GM21367 (cell line): ENCODE measurements around the gene PABPC1L.

Experiments used
- ATAC-seq: cut with Tn5 transposase; IDR thresholded peaks from one replicate; pipeline ENCODE4 v1.9.1; 2021; ENCODE audit not compliant: unreplicated experiment

Gene PABPC1L

DNA sequence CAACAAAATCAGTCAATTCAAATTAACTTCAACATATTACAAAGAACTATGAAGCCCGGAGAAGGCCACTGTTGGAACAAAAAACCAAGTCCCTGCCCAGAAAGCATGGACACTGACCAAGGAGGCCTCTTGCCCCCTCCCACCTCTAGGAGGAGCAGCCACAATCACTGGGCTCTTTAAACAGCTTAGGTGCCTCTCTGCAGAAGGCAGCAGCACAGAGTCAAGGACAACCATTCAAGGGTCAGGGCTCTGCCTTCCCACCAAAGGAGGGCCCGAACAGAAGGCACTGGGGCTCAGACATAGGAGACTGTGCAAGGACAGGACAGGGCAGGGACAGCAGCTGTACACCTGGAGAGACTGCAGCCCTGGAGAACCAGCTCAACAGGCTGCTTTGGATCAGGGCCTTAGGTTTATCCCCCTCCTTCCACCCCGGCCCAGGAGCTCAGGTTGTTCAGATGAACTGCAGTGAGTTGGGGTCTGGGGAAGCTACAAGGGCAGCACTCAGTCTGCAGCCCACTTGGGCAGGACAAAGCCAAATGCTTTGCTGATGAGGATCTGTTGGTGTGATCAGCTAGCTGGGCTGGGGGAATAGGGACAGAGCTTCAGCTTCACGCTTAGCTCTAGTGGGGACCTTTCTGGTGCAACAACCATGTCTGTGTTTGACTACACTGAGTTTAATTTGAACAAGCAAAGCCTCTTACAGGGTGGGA lies 32.6 kb downstream of the PABPC1L start:
- ATAC-seq, result no peak

DNA sequence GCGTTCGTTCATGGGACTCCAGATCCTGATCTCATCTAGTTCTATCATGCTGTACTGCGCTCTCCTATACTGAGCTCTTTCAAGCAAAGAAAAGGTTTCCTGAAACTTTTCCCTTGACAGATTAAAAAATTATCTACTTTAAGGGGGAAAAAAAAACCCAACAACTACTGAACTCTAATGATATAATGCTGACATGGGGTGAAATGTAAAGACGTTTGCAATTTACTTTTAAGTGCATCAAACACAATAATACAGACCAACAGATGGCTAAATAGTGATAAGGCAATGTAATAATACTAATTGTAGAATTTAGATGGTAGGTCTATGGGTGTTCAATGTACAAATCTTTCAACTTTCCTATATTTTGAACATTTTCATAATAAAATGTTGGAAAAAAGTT lies 34.0 kb downstream of the PABPC1L start:
- ATAC-seq, result no peak

GRCh38 chr20:44945261-44945660 lies 35.4 kb downstream of the PABPC1L start:
- ATAC-seq, result no peak

DNA sequence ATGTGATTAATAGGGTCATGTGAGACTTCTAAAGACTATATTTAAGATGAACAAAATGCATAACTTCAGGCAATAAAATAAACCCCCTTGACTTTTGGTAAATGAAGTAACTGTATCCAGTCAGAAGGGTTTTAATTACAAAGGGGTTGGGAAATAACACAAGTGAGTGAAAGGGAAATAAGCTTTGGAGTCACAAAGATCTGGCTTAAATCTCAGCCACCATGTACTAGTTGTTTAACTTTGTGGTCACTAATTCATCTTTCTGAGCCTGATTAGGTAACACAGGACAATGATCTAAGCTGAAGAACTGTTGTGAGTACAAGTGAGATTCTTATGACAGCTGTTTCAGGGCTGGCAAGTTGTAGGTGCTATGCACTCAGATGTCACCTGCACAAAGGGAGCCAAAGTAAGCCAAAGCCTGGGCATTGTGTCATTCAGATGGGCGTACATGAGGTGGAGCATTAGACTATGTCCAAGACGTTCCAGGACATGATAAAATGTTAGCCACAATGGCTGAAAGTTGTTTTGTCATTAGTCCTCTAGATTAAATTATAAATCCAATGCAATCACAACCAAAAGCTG lies 36.5 kb downstream of the PABPC1L start:
- ATAC-seq, result no peak

GRCh38 chr20:44948107-44948506 lies 38.2 kb downstream of the PABPC1L start:
- ATAC-seq, result no peak

- no peak for ATAC-seq
These were observed 38.7 kb downstream of the PABPC1L start for GRCh38 chr20:44948513-44948912.

- ATAC-seq, result no peak
These were observed 40.5 kb downstream of the PABPC1L start for GRCh38 chr20:44950368-44950767.

DNA sequence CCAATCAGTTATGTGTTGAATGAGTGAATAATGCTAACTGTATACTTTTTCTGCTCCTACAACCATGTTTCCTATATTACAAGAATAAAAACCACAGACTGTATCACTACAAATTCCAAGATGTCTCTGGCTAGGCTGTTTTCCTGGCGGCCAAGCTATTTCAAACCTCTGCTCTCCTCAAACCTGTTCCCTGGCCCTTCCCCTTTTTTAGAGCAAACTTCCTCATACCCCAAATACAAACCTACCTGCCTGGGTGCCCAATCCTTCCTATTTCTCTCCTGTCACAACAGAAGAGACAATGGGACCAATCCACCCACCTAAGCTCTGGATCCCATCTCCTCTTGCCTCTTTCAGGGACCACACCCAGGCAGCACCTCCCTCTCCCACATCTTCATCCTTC lies 42.9 kb downstream of the PABPC1L start:
- no peak for ATAC-seq

- ATAC-seq, result no peak
These were observed 44.4 kb downstream of the PABPC1L start for GRCh38 chr20:44954211-44954610.

DNA sequence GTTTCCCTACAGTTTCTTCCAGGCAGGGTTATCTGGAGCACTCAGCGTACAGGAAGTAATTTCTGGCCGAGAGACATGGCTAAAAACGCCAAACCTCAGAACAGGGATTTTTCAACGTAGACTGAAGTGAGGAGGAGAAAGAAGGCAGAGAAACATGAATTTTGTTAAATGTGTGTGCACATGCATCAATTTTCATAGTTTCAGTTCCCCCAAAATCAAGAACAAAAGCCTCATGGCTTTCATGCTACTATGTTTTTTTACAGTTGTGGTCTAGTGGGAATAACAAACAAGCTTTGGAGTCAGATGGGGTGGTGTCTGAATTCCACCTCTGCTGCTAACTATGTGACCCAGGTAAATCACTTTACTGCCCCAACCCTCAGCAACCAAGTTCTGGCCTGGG lies 45.4 kb downstream of the PABPC1L start:
- ATAC-seq, result no peak

DNA sequence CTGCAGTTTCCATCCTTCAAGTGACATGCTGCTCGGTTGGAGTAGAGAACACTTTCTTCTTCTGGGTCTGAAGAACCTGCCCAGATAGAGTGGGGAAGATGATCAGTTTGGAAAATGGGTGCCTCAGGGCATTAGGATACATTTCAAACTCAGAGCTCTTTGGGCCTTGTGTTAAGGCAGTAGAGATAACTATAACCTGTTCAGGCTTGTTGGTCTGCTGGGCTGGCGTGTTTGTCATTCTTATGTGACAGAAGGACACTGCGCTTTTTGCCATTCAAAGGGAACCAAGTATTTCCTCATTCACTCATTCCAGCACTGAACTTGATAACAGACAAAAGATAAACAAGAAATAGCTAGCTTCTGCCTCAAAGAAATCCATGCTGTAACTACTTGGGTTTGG lies 46.5 kb downstream of the PABPC1L start:
- no peak for ATAC-seq

- ATAC-seq, result no peak
These were observed 48.4 kb downstream of the PABPC1L start for GRCh38 chr20:44958276-44958675.

DNA sequence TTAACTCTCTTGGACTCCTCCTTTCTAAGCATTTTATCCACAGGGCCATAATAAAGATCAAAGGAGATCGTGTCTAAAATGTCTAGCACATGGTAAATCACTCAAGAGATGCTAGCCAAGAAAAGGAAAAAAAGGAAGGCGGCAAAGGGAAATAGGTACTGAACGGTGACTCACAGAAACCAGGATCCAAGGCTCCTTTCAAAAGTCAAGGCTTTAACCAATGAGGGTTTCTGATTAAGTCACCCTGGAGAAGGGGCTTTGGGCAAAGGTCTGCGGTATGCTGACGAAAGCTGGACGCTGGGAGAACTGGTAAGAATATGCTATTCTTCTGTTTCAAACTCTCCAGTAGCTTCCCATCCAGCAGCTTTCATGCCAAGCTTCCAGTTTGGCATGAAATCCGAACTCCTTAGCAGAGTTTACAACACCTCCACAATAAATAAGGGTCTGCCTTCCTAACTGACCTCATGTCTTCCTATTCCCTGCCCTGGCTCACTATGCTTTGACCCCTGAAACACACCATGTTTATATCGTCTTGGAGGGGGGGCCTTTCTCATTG lies 49.3 kb downstream of the PABPC1L start:
- no peak for ATAC-seq

- ATAC-seq, result no peak
These were observed 49.8 kb downstream of the PABPC1L start for GRCh38 chr20:44959638-44960102.

GRCh38 chr20:44960103-44960852 lies 50.4 kb downstream of the PABPC1L start, which contains the start of gene TOMM34:
TOMM34 (minus strand) TSS chr20:44960397; CDS start chr20:44960333, 64 bp downstream.
- ATAC-seq, result peak; percentile 78

GRCh38 chr20:44961011-44961869 lies 51.4 kb downstream of the PABPC1L start:
- no peak for ATAC-seq

DNA sequence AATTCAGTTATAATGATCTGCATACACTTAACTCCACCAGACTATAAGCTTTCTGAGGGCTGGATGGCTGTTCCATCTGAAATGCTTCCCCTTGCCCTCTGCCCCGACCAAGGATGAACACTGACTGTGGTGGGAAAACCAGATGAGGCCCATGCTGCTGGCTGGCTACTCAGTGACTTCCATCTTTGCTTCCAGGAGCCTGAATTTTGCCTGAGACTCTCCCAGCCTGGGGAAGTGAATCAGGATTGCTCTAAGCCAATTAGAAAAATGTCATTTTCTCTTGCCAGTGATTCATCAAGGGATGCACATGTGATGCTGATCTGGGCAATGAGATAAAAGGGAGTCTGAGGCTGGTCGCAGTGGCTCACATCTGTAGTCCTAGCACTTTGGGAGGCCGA lies 52.0 kb downstream of the PABPC1L start:
- ATAC-seq, result no peak

- ATAC-seq, result no peak
These were observed 52.6 kb downstream of the PABPC1L start for GRCh38 chr20:44962483-44962882.

DNA sequence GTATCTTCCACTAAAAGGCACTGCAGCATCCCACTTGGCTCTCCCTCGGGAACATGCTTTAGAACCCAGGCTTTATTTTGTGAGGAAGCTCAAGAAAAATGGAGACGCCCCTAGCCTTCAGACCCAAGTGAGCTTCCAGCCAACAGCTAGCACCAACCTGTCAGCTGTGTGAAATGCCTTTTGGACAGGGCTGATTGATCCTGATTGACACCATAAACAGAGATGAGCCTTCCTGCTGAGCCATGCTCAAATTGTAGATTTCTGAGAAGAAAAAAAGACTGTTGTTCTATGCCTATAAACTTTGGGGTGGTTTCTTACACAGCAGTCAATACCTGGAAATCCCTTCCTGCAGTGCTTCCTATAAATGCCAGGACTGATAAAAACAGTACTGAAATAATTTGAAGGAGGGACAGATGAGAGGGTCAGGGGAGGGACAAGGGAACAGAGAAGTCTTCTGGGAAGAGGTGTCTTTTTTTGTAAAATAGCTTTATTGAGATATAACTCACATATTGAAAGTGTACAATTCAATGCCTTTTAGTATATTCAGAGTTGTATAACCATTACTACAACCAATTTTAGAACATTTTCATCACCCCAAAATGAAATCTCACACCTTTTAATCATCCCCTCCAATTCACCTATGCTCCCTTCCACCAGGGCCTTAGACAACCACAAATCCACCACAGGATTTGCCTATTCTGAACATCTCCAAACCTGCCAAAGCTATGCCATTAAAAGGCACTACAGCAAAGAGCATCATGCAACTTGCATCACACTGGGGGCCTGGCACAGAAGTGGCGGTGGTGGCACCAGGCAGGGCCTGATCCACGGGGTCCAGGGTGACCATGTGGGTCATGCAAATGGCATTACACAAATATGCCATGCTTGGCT lies 53.7 kb downstream of the PABPC1L start:
- ATAC-seq, result no peak

DNA sequence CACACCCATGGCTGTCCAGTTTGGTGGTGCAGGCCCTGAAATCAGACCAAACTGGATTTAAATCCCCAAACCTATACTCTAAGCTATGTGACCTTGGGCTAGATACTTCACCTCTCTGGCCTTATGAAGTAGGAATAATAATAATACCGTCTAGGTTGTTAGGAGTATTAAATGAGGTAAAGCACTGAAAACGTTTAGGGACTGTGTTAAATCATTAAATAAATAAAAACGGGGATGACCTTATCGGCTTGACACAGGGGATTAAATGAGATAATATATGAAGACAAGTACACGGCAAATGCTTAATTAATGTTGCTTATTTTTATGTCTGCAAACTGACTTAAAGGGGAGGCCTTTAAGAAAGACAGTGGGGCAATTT lies 55.8 kb downstream of the PABPC1L start:
- no peak for ATAC-seq
